ENCODE data around the gene PIGL.

DNA sequence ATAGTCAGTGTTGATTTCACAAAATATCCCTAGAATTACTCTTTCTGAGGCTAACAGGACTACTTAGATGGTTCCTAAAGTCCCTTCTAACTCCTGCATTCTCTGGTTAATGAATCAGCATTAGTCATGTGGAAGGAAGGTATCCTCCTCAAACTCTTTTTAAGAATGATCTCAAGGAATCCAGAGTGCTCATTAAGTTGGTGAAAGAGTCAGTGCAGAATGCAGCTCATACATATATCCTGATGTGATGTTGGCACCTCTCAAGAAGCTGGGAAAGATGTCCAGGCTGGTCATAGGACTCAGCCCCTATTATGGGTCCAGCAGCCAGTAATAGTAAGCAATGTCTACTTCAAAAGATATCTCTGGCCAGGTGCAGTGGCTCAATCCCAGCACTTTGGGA lies 65.5 kb downstream of the PIGL start:
- TF ChIP-seq, protein P1, sequence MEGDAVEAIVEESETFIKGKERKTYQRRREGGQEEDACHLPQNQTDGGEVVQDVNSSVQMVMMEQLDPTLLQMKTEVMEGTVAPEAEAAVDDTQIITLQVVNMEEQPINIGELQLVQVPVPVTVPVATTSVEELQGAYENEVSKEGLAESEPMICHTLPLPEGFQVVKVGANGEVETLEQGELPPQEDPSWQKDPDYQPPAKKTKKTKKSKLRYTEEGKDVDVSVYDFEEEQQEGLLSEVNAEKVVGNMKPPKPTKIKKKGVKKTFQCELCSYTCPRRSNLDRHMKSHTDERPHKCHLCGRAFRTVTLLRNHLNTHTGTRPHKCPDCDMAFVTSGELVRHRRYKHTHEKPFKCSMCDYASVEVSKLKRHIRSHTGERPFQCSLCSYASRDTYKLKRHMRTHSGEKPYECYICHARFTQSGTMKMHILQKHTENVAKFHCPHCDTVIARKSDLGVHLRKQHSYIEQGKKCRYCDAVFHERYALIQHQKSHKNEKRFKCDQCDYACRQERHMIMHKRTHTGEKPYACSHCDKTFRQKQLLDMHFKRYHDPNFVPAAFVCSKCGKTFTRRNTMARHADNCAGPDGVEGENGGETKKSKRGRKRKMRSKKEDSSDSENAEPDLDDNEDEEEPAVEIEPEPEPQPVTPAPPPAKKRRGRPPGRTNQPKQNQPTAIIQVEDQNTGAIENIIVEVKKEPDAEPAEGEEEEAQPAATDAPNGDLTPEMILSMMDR (IDR thresholded peaks at IDR 0.05): no peak
- TF ChIP-seq EP300 (IDR thresholded peaks at IDR 0.05; ENCODE audit: low read depth): no peak
- no peak for TF ChIP-seq POLR2AphosphoS5 (IDR thresholded peaks at IDR 0.05)
- TF ChIP-seq POLR2A (IDR thresholded peaks at IDR 0.05): no peak

Measured in transverse colon (tissue), 4 donors.